ENCODE measurements around the gene TRMT112.
"Not testable (repeated sequence)": the region's sequence is repeated elsewhere in the genome, so short reads cannot be mapped to it uniquely, and the experiment has no call there.

TRMT112 gene

GRCh38 chr11:64307795-64308194 is 9.6 kb downstream of the TRMT112 start:
- H3K4me3 ChIP-seq (ENCODE audit: insufficient read depth, low read depth, low read length); H3K36me3 ChIP-seq (ENCODE audit: control insufficient read depth, insufficient read depth, low read length); H3K9me3 ChIP-seq (ENCODE audit: control insufficient read depth, low read length); H3K27ac ChIP-seq (ENCODE audit: insufficient read depth, low read depth, low read length, poor library complexity, severe bottlenecking); H3K4me1 ChIP-seq (ENCODE audit: control insufficient read depth, insufficient read depth, low read length): not testable (repeated sequence)
- WGBS, 2 experiments, result 91 to 97% methylated on average over 5 of the region's 5 CpGs
- peaks cover 12% of the 10 kb centered on the region for H3K27me3 ChIP-seq (ENCODE audit: control insufficient read depth, insufficient read depth, low read length, poor library complexity, severe bottlenecking)

GRCh38 chr11:64306876-64307622 is 10.3 kb downstream of the TRMT112 start:
- H3K4me3 ChIP-seq (ENCODE audit: insufficient read depth, low read depth, low read length), result peak overlapping the region; percentile 66
- no peak overlapping the region for H3K27ac ChIP-seq (ENCODE audit: insufficient read depth, low read depth, low read length, poor library complexity, severe bottlenecking)
- H3K36me3 ChIP-seq (ENCODE audit: control insufficient read depth, insufficient read depth, low read length), result no peaks in the 10 kb centered on the region
- peaks cover 8% of the 10 kb centered on the region for H3K4me1 ChIP-seq (ENCODE audit: control insufficient read depth, insufficient read depth, low read length)
- H3K27me3 ChIP-seq (ENCODE audit: control insufficient read depth, insufficient read depth, low read length, poor library complexity, severe bottlenecking), result peaks cover 15% of the 10 kb centered on the region
- H3K9me3 ChIP-seq (ENCODE audit: control insufficient read depth, low read length), result no peaks in the 10 kb centered on the region
- 86 to 88% methylated on average over 15 of the region's 15 CpGs for WGBS, 2 experiments

GRCh38 chr11:64306563-64306875 is 10.8 kb downstream of the TRMT112 start:
- 28 to 32% methylated on average over 9 of the region's 9 CpGs for WGBS, 2 experiments
- Histone ChIP-seq H3K27ac (ENCODE audit: insufficient read depth, low read depth, low read length, poor library complexity, severe bottlenecking) (no peak overlapping the region), H3K4me3 (ENCODE audit: insufficient read depth, low read depth, low read length) (peak overlapping the region; percentile 66), H3K9me3 (ENCODE audit: control insufficient read depth, low read length) (no peaks in the 10 kb centered on the region), H3K36me3 (ENCODE audit: control insufficient read depth, insufficient read depth, low read length) (no peaks in the 10 kb centered on the region), H3K4me1 (ENCODE audit: control insufficient read depth, insufficient read depth, low read length) (peaks cover 8% of the 10 kb centered on the region), H3K27me3 (ENCODE audit: control insufficient read depth, insufficient read depth, low read length, poor library complexity, severe bottlenecking) (peaks cover 20% of the 10 kb centered on the region)

GRCh38 chr11:64305691-64306562 is 11.4 kb downstream of the TRMT112 start:
- 0 to 1% methylated on average over 71 of the region's 71 CpGs for WGBS, 2 experiments
- peak overlapping the region; percentile 66 for H3K4me3 ChIP-seq (ENCODE audit: insufficient read depth, low read depth, low read length)
- no peaks in the 10 kb centered on the region for H3K36me3 ChIP-seq (ENCODE audit: control insufficient read depth, insufficient read depth, low read length)
- H3K4me1 ChIP-seq (ENCODE audit: control insufficient read depth, insufficient read depth, low read length), result peaks cover 8% of the 10 kb centered on the region
- no peaks in the 10 kb centered on the region for H3K9me3 ChIP-seq (ENCODE audit: control insufficient read depth, low read length)
- peaks cover 26% of the 10 kb centered on the region for H3K27me3 ChIP-seq (ENCODE audit: control insufficient read depth, insufficient read depth, low read length, poor library complexity, severe bottlenecking)
- no peak overlapping the region for H3K27ac ChIP-seq (ENCODE audit: insufficient read depth, low read depth, low read length, poor library complexity, severe bottlenecking)

- H3K9me3 ChIP-seq (ENCODE audit: control insufficient read depth, low read length), result no peaks in the 10 kb centered on the region
- peaks cover 34% of the 10 kb centered on the region for H3K27me3 ChIP-seq (ENCODE audit: control insufficient read depth, insufficient read depth, low read length, poor library complexity, severe bottlenecking)
- peak within 1 kb of the TSS; percentile 66 for H3K4me3 ChIP-seq (ENCODE audit: insufficient read depth, low read depth, low read length)
- peak within 1 kb of the TSS; percentile 78 for H3K27ac ChIP-seq (ENCODE audit: insufficient read depth, low read depth, low read length, poor library complexity, severe bottlenecking)
- H3K36me3 ChIP-seq (ENCODE audit: control insufficient read depth, insufficient read depth, low read length), result no peaks in the 10 kb centered on the region
- WGBS, 2 experiments, result 0% methylated on average over 81 of the region's 81 CpGs
- peaks cover 13% of the 10 kb centered on the region for H3K4me1 ChIP-seq (ENCODE audit: control insufficient read depth, insufficient read depth, low read length)
These were observed 12.2 kb downstream of the TRMT112 start, which contains the start of gene ESRRA for GRCh38 chr11:64305075-64305690. TSS of gene ESRRA (plus strand) at chr11:64305524. CDS start at chr11:64307180, 1,656 bp downstream.

- H3K27me3 ChIP-seq (ENCODE audit: control insufficient read depth, insufficient read depth, low read length, poor library complexity, severe bottlenecking), result peaks cover 41% of the 10 kb centered on the region
- 1% methylated on average over 46 of the region's 46 CpGs for WGBS, 2 experiments
- peak overlapping the region; percentile 78 for H3K27ac ChIP-seq (ENCODE audit: insufficient read depth, low read depth, low read length, poor library complexity, severe bottlenecking)
- H3K36me3 ChIP-seq (ENCODE audit: control insufficient read depth, insufficient read depth, low read length), result no peaks in the 10 kb centered on the region
- H3K4me1 ChIP-seq (ENCODE audit: control insufficient read depth, insufficient read depth, low read length), result peaks cover 18% of the 10 kb centered on the region
- no peaks in the 10 kb centered on the region for H3K9me3 ChIP-seq (ENCODE audit: control insufficient read depth, low read length)
- H3K4me3 ChIP-seq (ENCODE audit: insufficient read depth, low read depth, low read length), result peak overlapping the region; percentile 51
These were observed 12.9 kb downstream of the TRMT112 start for GRCh38 chr11:64304316-64305072.

GRCh38 chr11:64304032-64304315 is 13.4 kb downstream of the TRMT112 start:
- Histone ChIP-seq H3K36me3 (ENCODE audit: control insufficient read depth, insufficient read depth, low read length) (no peaks in the 10 kb centered on the region), H3K9me3 (ENCODE audit: control insufficient read depth, low read length) (no peaks in the 10 kb centered on the region), H3K27me3 (ENCODE audit: control insufficient read depth, insufficient read depth, low read length, poor library complexity, severe bottlenecking) (peaks cover 46% of the 10 kb centered on the region), H3K4me3 (ENCODE audit: insufficient read depth, low read depth, low read length) (no peak overlapping the region), H3K27ac (ENCODE audit: insufficient read depth, low read depth, low read length, poor library complexity, severe bottlenecking) (no peak overlapping the region), H3K4me1 (ENCODE audit: control insufficient read depth, insufficient read depth, low read length) (peaks cover 22% of the 10 kb centered on the region)
- WGBS, 2 experiments, result 50 to 55% methylated on average over 5 of the region's 5 CpGs

- Histone ChIP-seq H3K9me3 (ENCODE audit: control insufficient read depth, low read length) (no peaks in the 10 kb centered on the region), H3K27me3 (ENCODE audit: control insufficient read depth, insufficient read depth, low read length, poor library complexity, severe bottlenecking) (peaks cover 52% of the 10 kb centered on the region), H3K4me3 (ENCODE audit: insufficient read depth, low read depth, low read length) (no peak overlapping the region), H3K27ac (ENCODE audit: insufficient read depth, low read depth, low read length, poor library complexity, severe bottlenecking) (no peak overlapping the region), H3K36me3 (ENCODE audit: control insufficient read depth, insufficient read depth, low read length) (no peaks in the 10 kb centered on the region), H3K4me1 (ENCODE audit: control insufficient read depth, insufficient read depth, low read length) (peaks cover 22% of the 10 kb centered on the region)
- 91 to 93% methylated on average over 13 of the region's 13 CpGs for WGBS, 2 experiments
These were observed 14.0 kb downstream of the TRMT112 start for GRCh38 chr11:64303109-64304031.

Measured in ectodermal cell (in vitro differentiated cells).